CD8-positive, alpha-beta memory T cell (primary cell): ENCODE measurements around the gene SYVN1. TPM values are rescaled to one million over a fixed set of nuclear protein-coding genes. Genes with fewer than 3 reads are reported as not detected.

Experiments used
- CTCF ChIA-PET: fragments of 350-600 bp; sonication (Branson Sonifier 250); formaldehyde crosslinking; loops from one replicate; lab custom pipeline; 2021; ENCODE audit warnings: antibody characterized with exemption; lab: Charles Lee
- POLR2A ChIA-PET: fragments of 350-600 bp; sonication (Branson Sonifier 250); formaldehyde crosslinking; loops from one replicate; lab custom pipeline; 2021; ENCODE audit warnings: antibody characterized with exemption; lab: Charles Lee
- DNase-seq, 5 donors: peaks; one replicate each; pipeline versions ENCODE4 v3.0.0 to v3.0.0-alpha.2; 2020 to 2022; ENCODE audit warnings: mixed read lengths in 1 of 5
- H3K27ac ChIP-seq: one replicate; pipeline ENCODE4 v1.7.0; 2013; ENCODE audit warnings: low read depth, mild to moderate bottlenecking, low read length, moderate library complexity
- H3K27me3 ChIP-seq: 2 replicates; pipeline ENCODE4 v1.7.0; 2013; ENCODE audit warnings: low read length, mild to moderate bottlenecking; ENCODE audit not compliant: insufficient read depth, poor library complexity, severe bottlenecking
- H3K36me3 ChIP-seq: 2 replicates; pipeline ENCODE4 v1.7.0; 2013; ENCODE audit warnings: mild to moderate bottlenecking, low read length, moderate library complexity; ENCODE audit not compliant: insufficient read depth
- H3K4me1 ChIP-seq: 2 replicates; pipeline ENCODE4 v1.7.0; 2013; ENCODE audit warnings: mild to moderate bottlenecking, low read length, moderate library complexity; ENCODE audit not compliant: insufficient read depth
- H3K4me3 ChIP-seq: 2 replicates; pipeline ENCODE4 v1.7.0; 2013; ENCODE audit warnings: mild to moderate bottlenecking, low read length
- H3K9me3 ChIP-seq: 2 replicates; pipeline ENCODE4 v1.7.0; 2013; ENCODE audit warnings: mild to moderate bottlenecking, low read length
- H3K27ac Mint-ChIP-seq, 8 donors: one replicate each; pipeline ENCODE4 v1.8.0; 2020 to 2021; ENCODE audit warnings: mixed read lengths in 8 of 8, mild to moderate bottlenecking in 6 of 8, inconsistent platforms in 3 of 8, moderate library complexity in 3 of 8
- H3K27me3 Mint-ChIP-seq, 2 donors: one replicate each; pipeline ENCODE4 v1.8.0; 2020 to 2021; ENCODE audit warnings: mixed read lengths in 2 of 2, mild to moderate bottlenecking in 1 of 2, moderate library complexity in 1 of 2
- H3K36me3 Mint-ChIP-seq, 3 donors: one replicate each; pipeline ENCODE4 v1.8.0; 2020 to 2021; ENCODE audit warnings: mixed read lengths in 3 of 3, inconsistent platforms in 1 of 3, mild to moderate bottlenecking in 1 of 3
- H3K4me1 Mint-ChIP-seq, 3 donors: one replicate each; pipeline ENCODE4 v1.8.0; 2020 to 2021; ENCODE audit warnings: mixed read lengths in 3 of 3, inconsistent platforms in 1 of 3, mild to moderate bottlenecking in 1 of 3
- H3K4me3 Mint-ChIP-seq, 7 donors: one replicate each; pipeline ENCODE4 v1.8.0; 2020 to 2021; ENCODE audit warnings: mixed read lengths in 7 of 7, mild to moderate bottlenecking in 6 of 7, moderate library complexity in 4 of 7, inconsistent platforms in 2 of 7
- H3K9me3 Mint-ChIP-seq, 5 donors: one replicate each; pipeline ENCODE4 v1.8.0; 2020 to 2022; ENCODE audit warnings: mixed read lengths in 5 of 5, mild to moderate bottlenecking in 3 of 5, moderate library complexity in 2 of 5, inconsistent platforms in 1 of 5
- polyA plus RNA-seq: library from polyadenylated mRNA; unstranded; fragments of 300-500 nt; fragmentation: Illumina TruSeq; gene quantifications from one replicate; pipeline ENCODE4 v1.2.3, GENCODE V29; 2021
- total RNA-seq, 2 experiments: library from RNA; stranded (reverse); gene quantifications; one replicate each; pipeline ENCODE4 v1.2.3, GENCODE V29; 2021

The SYVN1 gene
- total and polyA plus RNA-seq, 3 experiments from 2014 or later: 19.6 to 39.7 (median 35.1) TPM

GRCh38 chr11:65128182-65129145, 5.9 kb downstream of the SYVN1 start:
- CTCF ChIA-PET: interaction anchor here (1.6 to 2.4 kb wide), 2 partner anchors 17 to 281 kb away, joined by 4 to 10 read pairs; partner anchors contain the start of gene TM7SF2
- H3K4me3 Mint-ChIP-seq: no peak overlapping the region
- no peaks in the 10 kb centered on the region for H3K9me3 Mint-ChIP-seq
- peak overlapping the region in 1 of 8 donors; percentile 38 for H3K27ac Mint-ChIP-seq
- POLR2A ChIA-PET: no interaction called here
- Histone ChIP-seq H3K4me3 (no peak overlapping the region), H3K9me3 (no peaks in the 10 kb centered on the region), H3K27ac (no peak overlapping the region), H3K36me3 (peaks cover 73% of the 10 kb centered on the region), H3K4me1 (peaks cover 12% of the 10 kb centered on the region), H3K27me3 (no peaks in the 10 kb centered on the region)
- peaks cover 0 to 92% (median 8%) of the 10 kb centered on the region in 3 donors for H3K36me3 Mint-ChIP-seq
- H3K27me3 Mint-ChIP-seq: no peaks in the 10 kb centered on the region
- peaks cover 13 to 32% (median 16%) of the 10 kb centered on the region in 3 donors for H3K4me1 Mint-ChIP-seq
- peak in 1 of 5 donors; percentile 39 for DNase-seq

- no peaks in the 10 kb centered on the region for H3K9me3 ChIP-seq
- H3K4me3 ChIP-seq: no peak overlapping the region
- peaks cover 9 to 32% (median 12%) of the 10 kb centered on the region in 3 donors for H3K4me1 Mint-ChIP-seq
- H3K27me3 Mint-ChIP-seq: no peaks in the 10 kb centered on the region
- H3K27ac Mint-ChIP-seq: peak overlapping the region in 2 of 8 donors; percentile 7 to 33
- peak in 1 of 5 donors; percentile 32 for DNase-seq
- peaks cover 11% of the 10 kb centered on the region for H3K4me1 ChIP-seq
- no peak overlapping the region for H3K4me3 Mint-ChIP-seq
- H3K27me3 ChIP-seq: no peaks in the 10 kb centered on the region
- H3K36me3 Mint-ChIP-seq: peaks cover 0 to 88% (median 8%) of the 10 kb centered on the region in 3 donors
- POLR2A ChIA-PET: no interaction called here
- H3K36me3 ChIP-seq: peaks cover 69% of the 10 kb centered on the region
- H3K9me3 Mint-ChIP-seq: no peaks in the 10 kb centered on the region
- CTCF ChIA-PET: interaction anchor here (1.6 kb wide), 1 partner anchor 280 kb away, joined by 4 read pairs; no protein-coding TSS in a partner anchor
- H3K27ac ChIP-seq: no peak overlapping the region
Measured at GRCh38 chr11:65127473-65128181, 6.7 kb downstream of the SYVN1 start.

GRCh38 chr11:65126624-65127274, 7.6 kb downstream of the SYVN1 start:
- Mint-ChIP-seq H3K4me1 (peaks cover 15 to 31% (median 19%) of the 10 kb centered on the region in 3 donors), H3K27ac (peak overlapping the region in 4 of 8 donors; percentile 29 to 83 (median 68)), H3K9me3 (no peaks in the 10 kb centered on the region), H3K4me3 (peak overlapping the region in 2 of 7 donors; percentile 17 to 54), H3K36me3 (peaks cover 3 to 88% (median 8%) of the 10 kb centered on the region in 3 donors), H3K27me3 (no peaks in the 10 kb centered on the region)
- Histone ChIP-seq H3K4me1 (peaks cover 7% of the 10 kb centered on the region), H3K9me3 (no peaks in the 10 kb centered on the region), H3K27ac (no peak overlapping the region), H3K4me3 (no peak overlapping the region), H3K27me3 (no peaks in the 10 kb centered on the region), H3K36me3 (peaks cover 60% of the 10 kb centered on the region)
- POLR2A ChIA-PET: interaction anchor here (0.6 kb wide), 1 partner anchor 9 kb away, joined by 3 read pairs; the partner anchor contains the start of gene ZNHIT2
- CTCF ChIA-PET: no interaction called here
- DNase-seq: peak in 1 of 5 donors; percentile 31

GRCh38 chr11:65125197-65126056, 8.9 kb downstream of the SYVN1 start:
- POLR2A ChIA-PET: interaction anchor here (0.5 kb wide), 1 partner anchor 134 kb away, joined by 3 read pairs; no protein-coding TSS in a partner anchor
- H3K36me3 Mint-ChIP-seq: peaks cover 4 to 88% (median 7%) of the 10 kb centered on the region in 3 donors

GRCh38 chr11:65124480-65125196, 9.7 kb downstream of the SYVN1 start:
- Mint-ChIP-seq H3K4me1 (peaks cover 22 to 41% (median 33%) of the 10 kb centered on the region in 3 donors), H3K27ac (peak overlapping the region in 6 of 8 donors; percentile 12 to 80 (median 46)), H3K4me3 (peak overlapping the region in 5 of 7 donors; percentile 28 to 73 (median 35)), H3K9me3 (no peaks in the 10 kb centered on the region), H3K27me3 (no peaks in the 10 kb centered on the region), H3K36me3 (peaks cover 4 to 88% (median 7%) of the 10 kb centered on the region in 3 donors)
- ChIA-PET POLR2A (interaction anchor here (1.0 to 1.2 kb wide), 2 partner anchors 10 to 13 kb away, joined by 3 to 4 read pairs; partner anchors contain the start of gene SYVN1), CTCF (no interaction called here)
- Histone ChIP-seq H3K27me3 (no peaks in the 10 kb centered on the region), H3K27ac (peak overlapping the region; percentile 6), H3K4me3 (no peak overlapping the region), H3K9me3 (no peaks in the 10 kb centered on the region), H3K36me3 (peaks cover 59% of the 10 kb centered on the region), H3K4me1 (peaks cover 21% of the 10 kb centered on the region)
- DNase-seq: peak in 1 of 5 donors; percentile 25

More at GRCh38 chr11:65125197-65126056, 8.9 kb downstream of the SYVN1 start:
- H3K9me3 Mint-ChIP-seq: no peaks in the 10 kb centered on the region
- Histone ChIP-seq H3K4me3 (no peak overlapping the region), H3K36me3 (peaks cover 59% of the 10 kb centered on the region), H3K4me1 (peaks cover 18% of the 10 kb centered on the region), H3K9me3 (no peaks in the 10 kb centered on the region), H3K27me3 (no peaks in the 10 kb centered on the region), H3K27ac (no peak overlapping the region)
- H3K4me1 Mint-ChIP-seq: peaks cover 21 to 36% (median 30%) of the 10 kb centered on the region in 3 donors
- peak overlapping the region in 1 of 7 donors; percentile 69 for H3K4me3 Mint-ChIP-seq
- DNase-seq: peak in 1 of 5 donors; percentile 17
- H3K27ac Mint-ChIP-seq: peak overlapping the region in 3 of 8 donors; percentile 42 to 69 (median 50)
- CTCF ChIA-PET: no interaction called here
- H3K27me3 Mint-ChIP-seq: no peaks in the 10 kb centered on the region

- Mint-ChIP-seq H3K4me3 (peak within 1 kb of the TSS; percentile 96 to 100 (median 99)), H3K27ac (peak within 1 kb of the TSS; percentile 97 to 100 (median 100)), H3K36me3 (peaks cover 7 to 88% (median 9%) of the 10 kb centered on the region in 3 donors), H3K4me1 (peaks cover 33 to 59% (median 45%) of the 10 kb centered on the region in 3 donors), H3K27me3 (peaks cover 0 to 2% of the 10 kb centered on the region in 2 donors), H3K9me3 (no peaks in the 10 kb centered on the region)
- H3K27ac ChIP-seq: peak within 1 kb of the TSS; percentile 97
- no peaks in the 10 kb centered on the region for H3K9me3 ChIP-seq
- peaks cover 53% of the 10 kb centered on the region for H3K36me3 ChIP-seq
- peak within 1 kb of the TSS; percentile 95 for H3K4me3 ChIP-seq
- H3K27me3 ChIP-seq: no peaks in the 10 kb centered on the region
- ChIA-PET POLR2A (interaction anchor here (0.5 to 2.5 kb wide), 25 partner anchors 10 to 1721 kb away, joined by 3 to 60 read pairs (median 4); partner anchors contain the start of genes ACTN3, ARL2, POLA2 and PPP2R5B), CTCF (interaction anchor here (0.9 to 3.7 kb wide), 12 partner anchors 9 to 490 kb away, joined by 3 to 43 read pairs (median 4); partner anchors contain the start of genes ARL2, CAPN1, CDCA5 and SYVN1)
- peak; percentile 98 to 99 (median 98) for DNase-seq
- H3K4me1 ChIP-seq: peaks cover 21% of the 10 kb centered on the region
Measured at GRCh38 chr11:65121865-65122696, 12.2 kb downstream of the SYVN1 start, which contains the start of the genes FAU and MRPL49. Gene FAU (minus strand): TSS chr11:65122134. CDS start chr11:65121813, 321 bp downstream. Gene MRPL49 (plus strand): TSS chr11:65122321. CDS start chr11:65122347, 26 bp downstream.
